ENCODE results near the gene TMCC1.

TMCC1 gene

DNA sequence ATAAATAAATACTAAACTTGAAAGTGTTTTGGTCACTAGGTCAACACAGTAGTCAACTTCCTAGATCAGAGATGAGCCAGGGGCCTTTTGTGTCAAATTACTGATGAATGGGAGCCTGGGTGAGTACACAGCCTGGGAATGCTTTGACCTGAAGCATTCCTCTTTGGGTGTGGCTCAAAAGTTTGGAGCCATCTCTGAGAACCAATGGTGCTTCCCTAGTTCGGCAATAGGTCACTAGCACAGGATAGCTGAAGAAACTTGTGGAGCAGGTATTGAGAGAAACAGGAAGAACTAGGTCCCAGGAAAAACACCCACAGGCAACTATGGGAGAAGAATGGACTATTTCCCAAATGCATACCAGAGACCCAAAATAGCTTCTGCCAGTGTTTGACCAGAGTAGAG is 230.5 kb downstream of the TMCC1 start:
- no peak overlapping the region for H3K4me3 ChIP-seq (ENCODE audit: control insufficient read depth in 1 of 7, extremely low read depth in 1 of 7, insufficient read depth in 4 of 7, low read depth in 2 of 7, low read length in 6 of 7)
- ChIA-PET CTCF (interaction anchor here (1.3 to 1.8 kb wide), 4 partner anchors 14 to 280 kb away, joined by 3 to 4 read pairs (median 3); no protein-coding TSS in a partner anchor), POLR2A (no interaction called here)
- H3K4me1 ChIP-seq (ENCODE audit: control extremely low read depth in 1 of 4, control insufficient read depth in 4 of 4, insufficient read depth in 4 of 4, low read length in 3 of 4) = peaks cover 4 to 8% (median 6%) of the 10 kb centered on the region in 4 experiments
- no peak overlapping the region for H3K27ac ChIP-seq (ENCODE audit: insufficient read depth in 1 of 2, low read depth in 1 of 2, low read length in 2 of 2, poor library complexity in 1 of 2, severe bottlenecking in 2 of 2)
- H3K27me3 ChIP-seq (replicated peaks in 2 of 5; ENCODE audit: control insufficient read depth in 4 of 5, insufficient read depth in 5 of 5, low read length in 4 of 5) = no peaks in the 10 kb centered on the region
- no peak for DNase-seq
- 100% methylated on average over 1 of the region's 1 CpG for WGBS (ENCODE audit: insufficient coverage)
- H3K9me3 ChIP-seq (ENCODE audit: control extremely low read depth in 1 of 5, control insufficient read depth in 4 of 5, insufficient read depth in 2 of 5, low read depth in 1 of 5, low read length in 4 of 5) = no peaks in the 10 kb centered on the region
- H3K36me3 ChIP-seq (ENCODE audit: control insufficient read depth in 4 of 4, insufficient read depth in 4 of 4, low read length in 3 of 4) = no peaks in the 10 kb centered on the region

DNA sequence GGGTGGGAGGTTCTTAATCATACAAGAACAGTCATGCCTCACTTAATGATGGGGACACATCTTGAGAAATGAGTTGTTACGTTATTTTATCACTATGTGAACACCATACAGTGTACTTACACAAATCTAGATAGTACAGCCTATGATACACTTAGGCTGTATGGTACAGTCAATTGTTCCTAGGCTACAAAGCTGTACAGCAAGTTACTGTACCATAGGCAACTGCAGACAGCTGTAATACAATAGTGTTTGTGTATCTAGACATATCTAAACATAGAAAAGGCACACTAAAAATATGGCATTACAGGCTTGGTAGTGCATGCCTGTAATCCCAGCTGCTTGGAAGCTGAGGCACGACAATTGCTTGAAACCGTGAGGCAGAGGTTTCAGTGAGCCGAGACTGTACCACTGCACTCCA is 231.3 kb downstream of the TMCC1 start:
- Histone ChIP-seq H3K27ac (ENCODE audit: insufficient read depth in 1 of 2, low read depth in 1 of 2, low read length in 2 of 2, poor library complexity in 1 of 2, severe bottlenecking in 2 of 2) (no peak overlapping the region), H3K4me3 (ENCODE audit: control insufficient read depth in 1 of 7, extremely low read depth in 1 of 7, insufficient read depth in 4 of 7, low read depth in 2 of 7, low read length in 6 of 7) (no peak overlapping the region), H3K36me3 (ENCODE audit: control insufficient read depth in 4 of 4, insufficient read depth in 4 of 4, low read length in 3 of 4) (no peaks in the 10 kb centered on the region), H3K27me3 (replicated peaks in 2 of 5; ENCODE audit: control insufficient read depth in 4 of 5, insufficient read depth in 5 of 5, low read length in 4 of 5) (no peaks in the 10 kb centered on the region), H3K9me3 (ENCODE audit: control extremely low read depth in 1 of 5, control insufficient read depth in 4 of 5, insufficient read depth in 2 of 5, low read depth in 1 of 5, low read length in 4 of 5) (no peaks in the 10 kb centered on the region), H3K4me1 (ENCODE audit: control extremely low read depth in 1 of 4, control insufficient read depth in 4 of 4, insufficient read depth in 4 of 4, low read length in 3 of 4) (peaks cover 9 to 16% (median 14%) of the 10 kb centered on the region in 4 experiments)
- CTCF ChIA-PET = interaction anchor here (1.3 to 1.6 kb wide), 4 partner anchors 9 to 169 kb away, joined by 3 to 4 read pairs (median 3); no protein-coding TSS in a partner anchor
- DNase-seq = no peak
- WGBS (ENCODE audit: insufficient coverage) = no CpG with 5 or more reads among the region's 4 CpGs
- POLR2A ChIA-PET = no interaction called here

DNA sequence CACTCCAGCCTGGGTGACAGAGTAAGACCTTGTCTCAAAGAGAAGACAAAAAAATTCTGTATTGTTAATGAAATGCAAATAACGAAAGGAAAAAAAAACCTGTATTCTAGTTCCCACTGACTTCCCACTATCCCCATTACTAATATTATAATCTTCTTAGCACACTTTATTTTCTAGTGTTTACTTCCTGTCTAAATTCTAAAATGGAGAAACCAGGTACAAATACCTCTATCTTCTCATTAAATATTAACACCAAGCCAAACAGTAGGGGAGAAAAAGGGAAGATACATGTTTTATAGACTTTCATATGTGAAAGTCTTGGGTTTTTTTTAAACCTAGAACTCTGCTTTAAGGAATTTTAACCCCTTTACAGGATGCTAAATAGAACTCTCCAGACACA is 231.7 kb downstream of the TMCC1 start:
- CTCF ChIA-PET = interaction anchor here (1.4 to 1.5 kb wide), 2 partner anchors 9 to 12 kb away, joined by 3 to 4 read pairs; no protein-coding TSS in a partner anchor
- no peaks in the 10 kb centered on the region for H3K27me3 ChIP-seq (replicated peaks in 2 of 5; ENCODE audit: control insufficient read depth in 4 of 5, insufficient read depth in 5 of 5, low read length in 4 of 5)
- no peak for DNase-seq
- H3K36me3 ChIP-seq (ENCODE audit: control insufficient read depth in 4 of 4, insufficient read depth in 4 of 4, low read length in 3 of 4) = no peaks in the 10 kb centered on the region
- WGBS (ENCODE audit: insufficient coverage) = no CpG with 5 or more reads among the region's 1 CpG
- H3K4me1 ChIP-seq (ENCODE audit: control extremely low read depth in 1 of 4, control insufficient read depth in 4 of 4, insufficient read depth in 4 of 4, low read length in 3 of 4) = peaks cover 13 to 20% (median 17%) of the 10 kb centered on the region in 4 experiments
- no peak overlapping the region for H3K27ac ChIP-seq (ENCODE audit: insufficient read depth in 1 of 2, low read depth in 1 of 2, low read length in 2 of 2, poor library complexity in 1 of 2, severe bottlenecking in 2 of 2)
- POLR2A ChIA-PET = no interaction called here
- H3K4me3 ChIP-seq (ENCODE audit: control insufficient read depth in 1 of 7, extremely low read depth in 1 of 7, insufficient read depth in 4 of 7, low read depth in 2 of 7, low read length in 6 of 7) = no peak overlapping the region
- no peaks in the 10 kb centered on the region for H3K9me3 ChIP-seq (ENCODE audit: control extremely low read depth in 1 of 5, control insufficient read depth in 4 of 5, insufficient read depth in 2 of 5, low read depth in 1 of 5, low read length in 4 of 5)

DNA sequence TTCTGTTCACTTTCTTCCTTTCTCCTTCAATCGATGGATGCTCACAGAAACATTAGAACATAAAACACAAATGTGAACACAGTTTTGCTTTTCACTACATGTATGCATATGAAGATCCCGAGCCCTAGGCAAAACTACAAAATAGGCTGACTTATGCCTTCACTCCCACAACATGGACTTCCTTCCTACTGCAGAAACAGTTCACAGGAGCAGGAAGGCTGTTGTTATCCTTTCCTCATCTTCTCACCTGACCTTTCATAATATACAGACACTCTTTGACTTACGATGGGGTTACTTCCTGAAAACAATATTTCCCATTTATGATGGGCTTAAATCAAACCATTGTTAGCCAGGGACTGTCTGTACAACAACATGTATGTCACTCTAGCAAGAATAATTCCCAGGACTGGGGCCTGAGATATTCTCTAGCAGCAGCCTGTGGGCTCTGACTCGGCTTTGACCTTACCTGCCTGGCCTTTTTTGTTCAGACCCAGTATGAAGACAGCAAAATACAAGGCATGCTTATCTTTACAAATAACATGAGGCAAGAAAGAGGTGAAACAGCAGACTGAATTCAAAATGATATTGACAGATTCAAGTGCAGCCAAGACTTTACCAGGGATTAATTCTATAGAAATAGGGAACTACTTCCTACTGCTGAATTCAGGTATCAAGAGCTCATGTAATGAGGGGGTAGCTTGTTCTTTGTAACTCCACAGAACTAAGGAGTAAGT is 235.2 kb downstream of the TMCC1 start:
- ChIA-PET CTCF (interaction anchor here (1.0 kb wide), 1 partner anchor 282 kb away, joined by 3 read pairs; no protein-coding TSS in a partner anchor), POLR2A (no interaction called here)
- WGBS (ENCODE audit: insufficient coverage) = 10% methylated on average over 3 of the region's 4 CpGs
- Histone ChIP-seq H3K27me3 (replicated peaks in 2 of 5; ENCODE audit: control insufficient read depth in 4 of 5, insufficient read depth in 5 of 5, low read length in 4 of 5) (no peaks in the 10 kb centered on the region), H3K4me3 (ENCODE audit: control insufficient read depth in 1 of 7, extremely low read depth in 1 of 7, insufficient read depth in 4 of 7, low read depth in 2 of 7, low read length in 6 of 7) (peak overlapping the region in 3 of 7 experiments; percentile 11 to 67 (median 37)), H3K36me3 (ENCODE audit: control insufficient read depth in 4 of 4, insufficient read depth in 4 of 4, low read length in 3 of 4) (peaks cover 0 to 3% (median 0%) of the 10 kb centered on the region in 4 experiments), H3K27ac (ENCODE audit: insufficient read depth in 1 of 2, low read depth in 1 of 2, low read length in 2 of 2, poor library complexity in 1 of 2, severe bottlenecking in 2 of 2) (peak overlapping the region; percentile 41 to 73), H3K4me1 (ENCODE audit: control extremely low read depth in 1 of 4, control insufficient read depth in 4 of 4, insufficient read depth in 4 of 4, low read length in 3 of 4) (peaks cover 16 to 29% (median 22%) of the 10 kb centered on the region in 4 experiments), H3K9me3 (ENCODE audit: control extremely low read depth in 1 of 5, control insufficient read depth in 4 of 5, insufficient read depth in 2 of 5, low read depth in 1 of 5, low read length in 4 of 5) (no peaks in the 10 kb centered on the region)
- peak in 2 of 3 donors; percentile 15 to 24 for DNase-seq

DNA sequence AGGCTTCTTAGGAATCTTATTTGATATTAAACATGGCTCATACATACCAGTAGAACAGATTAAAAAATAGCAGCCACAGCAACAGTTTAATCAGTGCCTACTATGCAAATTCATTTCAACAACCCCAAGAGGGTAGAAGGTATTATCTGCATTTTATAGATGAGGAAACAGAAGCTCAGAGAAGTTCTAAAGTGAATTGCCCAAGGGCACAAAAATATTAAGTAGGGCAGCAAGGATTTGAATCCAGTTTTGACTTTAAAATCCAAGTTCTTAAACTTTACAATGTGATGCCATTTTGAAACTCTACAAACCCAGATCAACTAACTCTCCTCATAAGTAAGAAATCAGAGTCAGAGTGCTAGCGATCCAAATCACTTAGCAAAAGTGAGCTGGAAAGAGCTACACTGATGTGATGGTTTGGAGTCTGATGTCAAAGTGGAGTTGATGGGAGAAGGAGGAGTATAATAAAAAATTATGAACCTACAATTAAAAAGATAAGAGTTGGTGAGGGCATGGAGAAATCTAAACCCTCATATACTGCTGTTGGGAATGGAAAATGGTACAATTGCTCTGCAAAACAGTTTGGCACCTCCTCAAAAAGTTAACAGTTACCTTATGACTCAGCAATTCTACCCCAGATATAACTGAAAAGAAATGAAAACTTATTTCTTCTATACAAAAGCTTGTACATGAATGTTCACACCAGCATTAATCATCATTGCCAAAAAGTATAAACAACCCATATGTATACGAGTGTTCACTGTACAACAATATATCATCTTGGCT is 236.1 kb downstream of the TMCC1 start:
- DNase-seq = peak in 2 of 3 donors; percentile 38 to 48
- peak overlapping the region in 3 of 7 experiments; percentile 37 to 67 (median 40) for H3K4me3 ChIP-seq (ENCODE audit: control insufficient read depth in 1 of 7, extremely low read depth in 1 of 7, insufficient read depth in 4 of 7, low read depth in 2 of 7, low read length in 6 of 7)
- peaks cover 0 to 3% (median 0%) of the 10 kb centered on the region in 4 experiments for H3K36me3 ChIP-seq (ENCODE audit: control insufficient read depth in 4 of 4, insufficient read depth in 4 of 4, low read length in 3 of 4)
- peaks cover 16 to 29% (median 22%) of the 10 kb centered on the region in 4 experiments for H3K4me1 ChIP-seq (ENCODE audit: control extremely low read depth in 1 of 4, control insufficient read depth in 4 of 4, insufficient read depth in 4 of 4, low read length in 3 of 4)
- CTCF ChIA-PET = interaction anchor here (0.6 to 1.0 kb wide), 2 partner anchors 8 to 283 kb away, joined by 3 read pairs; no protein-coding TSS in a partner anchor
- H3K9me3 ChIP-seq (ENCODE audit: control extremely low read depth in 1 of 5, control insufficient read depth in 4 of 5, insufficient read depth in 2 of 5, low read depth in 1 of 5, low read length in 4 of 5) = no peaks in the 10 kb centered on the region
- POLR2A ChIA-PET = no interaction called here
- peak overlapping the region; percentile 41 to 73 for H3K27ac ChIP-seq (ENCODE audit: insufficient read depth in 1 of 2, low read depth in 1 of 2, low read length in 2 of 2, poor library complexity in 1 of 2, severe bottlenecking in 2 of 2)
- H3K27me3 ChIP-seq (replicated peaks in 2 of 5; ENCODE audit: control insufficient read depth in 4 of 5, insufficient read depth in 5 of 5, low read length in 4 of 5) = no peaks in the 10 kb centered on the region
- 0% methylated on average over 1 of the region's 2 CpGs for WGBS (ENCODE audit: insufficient coverage)

DNA sequence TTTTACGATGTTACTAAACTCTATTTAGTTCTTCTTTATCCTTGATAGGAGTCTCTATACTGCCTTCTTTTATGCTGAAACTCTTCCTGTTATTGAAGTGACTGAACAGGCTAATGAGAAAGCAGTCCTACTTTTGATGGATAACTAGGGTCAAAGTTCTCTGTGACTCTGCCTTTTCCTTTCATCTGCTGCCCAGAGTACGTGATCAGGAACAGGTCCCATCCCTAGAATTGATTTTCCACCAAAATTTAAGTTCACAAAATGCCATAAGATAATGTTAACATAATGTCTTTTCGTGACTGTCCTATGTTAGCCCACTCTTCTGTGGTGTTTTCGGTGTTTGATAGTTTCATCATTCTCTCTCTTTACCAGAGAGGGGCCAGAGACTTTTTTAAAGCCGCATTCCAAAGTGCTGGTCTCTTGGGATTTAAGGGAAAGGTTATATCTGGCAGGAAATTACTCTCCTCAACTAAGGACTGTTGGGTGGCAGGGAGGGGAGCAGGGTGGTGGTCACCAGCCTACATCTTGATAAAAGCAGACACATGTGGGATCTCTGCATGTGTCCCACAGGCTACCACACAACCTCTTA is 236.8 kb downstream of the TMCC1 start:
- Histone ChIP-seq H3K36me3 (ENCODE audit: control insufficient read depth in 4 of 4, insufficient read depth in 4 of 4, low read length in 3 of 4) (peaks cover 0 to 3% (median under 1%) of the 10 kb centered on the region in 4 experiments), H3K4me1 (ENCODE audit: control extremely low read depth in 1 of 4, control insufficient read depth in 4 of 4, insufficient read depth in 4 of 4, low read length in 3 of 4) (peaks cover 16 to 29% (median 22%) of the 10 kb centered on the region in 4 experiments), H3K27ac (ENCODE audit: insufficient read depth in 1 of 2, low read depth in 1 of 2, low read length in 2 of 2, poor library complexity in 1 of 2, severe bottlenecking in 2 of 2) (no peak overlapping the region), H3K27me3 (replicated peaks in 2 of 5; ENCODE audit: control insufficient read depth in 4 of 5, insufficient read depth in 5 of 5, low read length in 4 of 5) (no peaks in the 10 kb centered on the region), H3K4me3 (ENCODE audit: control insufficient read depth in 1 of 7, extremely low read depth in 1 of 7, insufficient read depth in 4 of 7, low read depth in 2 of 7, low read length in 6 of 7) (peak overlapping the region in 2 of 7 experiments; percentile 19 to 67), H3K9me3 (ENCODE audit: control extremely low read depth in 1 of 5, control insufficient read depth in 4 of 5, insufficient read depth in 2 of 5, low read depth in 1 of 5, low read length in 4 of 5) (no peaks in the 10 kb centered on the region)
- ChIA-PET CTCF (interaction anchor here (1.0 to 4.6 kb wide), 4 partner anchors 10 to 284 kb away, joined by 3 to 24 read pairs (median 4); no protein-coding TSS in a partner anchor), POLR2A (no interaction called here)
- 83% methylated on average over 4 of the region's 5 CpGs for WGBS (ENCODE audit: insufficient coverage)
- peak in 1 of 3 donors; percentile 7 for DNase-seq
